OCI-LY3 (cell line): ENCODE measurements around the gene ZNF329.

ENCODE experiments used
- CTCF ChIP-seq: fragments of 200-600, 300-600 bp; sonication (generic); IDR thresholded peaks from 2 replicates; pipeline ENCODE4 v1.5.1; 2014; ENCODE audit warnings: antibody characterized with exemption, low read length, low read depth
- EZH2phosphoT487 ChIP-seq: fragments of 200-600 bp; shearing (Covaris generic); IDR thresholded peaks from 2 replicates; pipeline ENCODE4 v1.6.1; 2018; ENCODE audit warnings: antibody characterized with exemption, mixed run types, low read depth

- TF ChIP-seq CTCF (no peak), EZH2phosphoT487 (no peak)
These were observed 57.5 kb downstream of the ZNF329 start for GRCh38 chr19:58093071-58093470.
